GM18868 (cell line): ENCODE measurements around the gene EML4.

Experiments used
- ATAC-seq: cut with Tn5 transposase; IDR thresholded peaks from one replicate; pipeline ENCODE4 v1.9.1; 2021; ENCODE audit warnings: mild to moderate bottlenecking, moderate library complexity; ENCODE audit not compliant: unreplicated experiment

Gene EML4

GRCh38 chr2:42137125-42137841 lies 31.9 kb upstream of the EML4 start:
- ATAC-seq: no peak

- no peak for ATAC-seq
These were observed 30.8 kb upstream of the EML4 start for GRCh38 chr2:42138163-42139015.

GRCh38 chr2:42139101-42139500 lies 30.1 kb upstream of the EML4 start:
- no peak for ATAC-seq

GRCh38 chr2:42140496-42140895 lies 28.7 kb upstream of the EML4 start:
- no peak for ATAC-seq

GRCh38 chr2:42141687-42142546 lies 27.2 kb upstream of the EML4 start:
- ATAC-seq: no peak

GRCh38 chr2:42142547-42143184 lies 26.5 kb upstream of the EML4 start:
- ATAC-seq: no peak

- ATAC-seq: no peak
These were observed 21.4 kb upstream of the EML4 start for GRCh38 chr2:42147641-42148274.

- ATAC-seq: no peak
These were observed 19.0 kb upstream of the EML4 start for GRCh38 chr2:42150159-42150558.

GRCh38 chr2:42153944-42154581 lies 15.1 kb upstream of the EML4 start:
- no peak for ATAC-seq

- ATAC-seq: no peak
These were observed 12.4 kb upstream of the EML4 start for GRCh38 chr2:42156721-42157120.

- no peak for ATAC-seq
These were observed 7.7 kb upstream of the EML4 start for GRCh38 chr2:42161444-42161843.

- no peak for ATAC-seq
These were observed 5.6 kb upstream of the EML4 start for GRCh38 chr2:42163444-42164045.

GRCh38 chr2:42164046-42164445 lies 5.1 kb upstream of the EML4 start:
- no peak for ATAC-seq

GRCh38 chr2:42164971-42165370 lies 4.2 kb upstream of the EML4 start:
- ATAC-seq: no peak

GRCh38 chr2:42167458-42167857 lies 1.7 kb upstream of the EML4 start:
- ATAC-seq: no peak

- no peak for ATAC-seq
These were observed 574 bp upstream of the EML4 start for GRCh38 chr2:42168459-42169099.

GRCh38 chr2:42169874-42170521 lies 845 bp downstream of the EML4 start:
- ATAC-seq: peak; percentile 32

GRCh38 chr2:42170619-42171395 lies 1.7 kb downstream of the EML4 start:
- ATAC-seq: no peak
